RPMI7951 (cell line): ENCODE data around the gene NDUFS3. TPM values are rescaled to one million over a fixed set of nuclear protein-coding genes. Genes with fewer than 3 reads are reported as not detected.

Experiments used
- DNase-seq: peaks from one replicate; pipeline ENCODE4 v3.0.0-alpha.2; 2012; ENCODE audit warnings: low read depth
- total RNA-seq: library from RNA; depleted of rRNA; stranded (reverse); fragments of >200 nt; shearing (Covaris generic); gene quantifications from 2 replicates; pipeline ENCODE4 v1.2.3, GENCODE V29; 2014

NDUFS3 gene
- total RNA-seq, 1 experiment from 2014 or later: 78.8 TPM

GRCh38 chr11:47589977-47590861 is 11.3 kb downstream of the NDUFS3 start:
- no peak for DNase-seq

GRCh38 chr11:47591764-47592163 is 12.9 kb downstream of the NDUFS3 start:
- no peak for DNase-seq

GRCh38 chr11:47592251-47592650 is 13.4 kb downstream of the NDUFS3 start:
- no peak for DNase-seq

- no peak for DNase-seq
Observed at GRCh38 chr11:47592970-47593369, 14.1 kb downstream of the NDUFS3 start.

GRCh38 chr11:47593492-47593933 is 14.6 kb downstream of the NDUFS3 start:
- no peak for DNase-seq

GRCh38 chr11:47593934-47594855 is 15.3 kb downstream of the NDUFS3 start, which contains the start of gene C1QTNF4:
Gene C1QTNF4, minus strand, starts transcription at chr11:47594411. Its CDS starts 3,601 bp downstream, at chr11:47590810.
- no peak for DNase-seq

GRCh38 chr11:47595029-47595428 is 16.2 kb downstream of the NDUFS3 start:
- DNase-seq: no peak

- DNase-seq: no peak
Observed at GRCh38 chr11:47595967-47596366, 17.1 kb downstream of the NDUFS3 start.

GRCh38 chr11:47599902-47600301 is 21.0 kb downstream of the NDUFS3 start:
- no peak for DNase-seq

GRCh38 chr11:47603295-47603694 is 24.4 kb downstream of the NDUFS3 start:
- DNase-seq: no peak

GRCh38 chr11:47605921-47606320 is 27.0 kb downstream of the NDUFS3 start:
- no peak for DNase-seq

- DNase-seq: no peak
Observed at GRCh38 chr11:47606731-47607130, 27.9 kb downstream of the NDUFS3 start.

GRCh38 chr11:47607380-47607779 is 28.5 kb downstream of the NDUFS3 start:
- peak; percentile 85 for DNase-seq

- DNase-seq: no peak
Observed at GRCh38 chr11:47609675-47610074, 30.8 kb downstream of the NDUFS3 start.

- DNase-seq: no peak
Observed at GRCh38 chr11:47611348-47611794, 32.5 kb downstream of the NDUFS3 start.

- no peak for DNase-seq
Observed at GRCh38 chr11:47615249-47615648, 36.4 kb downstream of the NDUFS3 start.

GRCh38 chr11:47616726-47617416 is 38.0 kb downstream of the NDUFS3 start:
- DNase-seq: peak; percentile 52

GRCh38 chr11:47617417-47617809 is 38.5 kb downstream of the NDUFS3 start:
- DNase-seq: peak; percentile 59

- no peak for DNase-seq
Observed at GRCh38 chr11:47620836-47621378, 42.0 kb downstream of the NDUFS3 start.

- no peak for DNase-seq
Observed at GRCh38 chr11:47626234-47626633, 47.4 kb downstream of the NDUFS3 start.

GRCh38 chr11:47628026-47628425 is 49.2 kb downstream of the NDUFS3 start:
- DNase-seq: no peak
